Upper lobe of right lung (tissue), 1 donor: Measurements from ENCODE around the gene DBR1. TPM values are rescaled to one million over a fixed set of nuclear protein-coding genes. Genes with fewer than 3 reads are reported as not detected.
"Not testable (repeated sequence)": the region's sequence is repeated elsewhere in the genome, so short reads cannot be mapped to it uniquely, and the experiment has no call there.

Experiments
- ATAC-seq: fragments of 200-7000 bp; cut with Tn5 transposase; one replicate; pipeline ENCODE4 v1.9.1; 2020; ENCODE audit warnings: mild to moderate bottlenecking, moderate library complexity
- DNase-seq: peaks from one replicate; pipeline ENCODE4 v3.0.0-alpha.2; 2020
- H3K27ac ChIP-seq: fragments of 200-600 bp; one replicate; pipeline ENCODE4 v1.8.0; 2022
- H3K27me3 ChIP-seq: fragments of 200-600 bp; one replicate; pipeline ENCODE4 v1.8.0; 2022; ENCODE audit warnings: mild to moderate bottlenecking
- H3K36me3 ChIP-seq: fragments of 200-600 bp; one replicate; pipeline ENCODE4 v1.8.0; 2022
- H3K4me1 ChIP-seq: fragments of 200-600 bp; one replicate; pipeline ENCODE4 v1.8.0; 2022
- H3K4me3 ChIP-seq: fragments of 200-600 bp; one replicate; pipeline ENCODE4 v1.8.0; 2022; ENCODE audit warnings: mild to moderate bottlenecking
- H3K9me3 ChIP-seq: fragments of 200-600 bp; one replicate; pipeline ENCODE4 v1.8.0; 2022
- CTCF ChIP-seq: fragments of 200-600 bp; IDR thresholded peaks from one replicate; pipeline ENCODE4 v1.8.0; 2022; ENCODE audit warnings: antibody characterized with exemption
- intact Hi-C: fragments of 100-400 bp; cut with DNase I; formaldehyde crosslinking; loops from one replicate; pipeline ENCODE4 v1.11.0; 2022
- total RNA-seq: library from RNA; stranded (reverse); fragmentation: NEBNext Ultra II Directional; extraction: Animal tissue kit (Norgen Biotek cat#: 25700); gene quantifications from one replicate; pipeline ENCODE4 v1.2.1, GENCODE V29; 2021
- donor health status: DM: no; HTN: yes; CAD: no; lungs with severe emphysema.

DBR1 gene
- total RNA-seq, 1 donor from 2014 or later: 14.8 TPM

- H3K4me3 ChIP-seq: no peak overlapping the region
- no peaks in the 10 kb centered on the region for H3K27me3 ChIP-seq
- no peak overlapping the region for H3K27ac ChIP-seq
- H3K9me3 ChIP-seq: no peaks in the 10 kb centered on the region
- DNase-seq (no peak), ATAC-seq (no peak)
- peaks cover 97% of the 10 kb centered on the region for H3K36me3 ChIP-seq
- intact Hi-C loops: no loop called here
- no peaks in the 10 kb centered on the region for H3K4me1 ChIP-seq
- TF ChIP-seq CTCF: no peak
These were observed 9.7 kb downstream of the DBR1 start for GRCh38 chr3:138165061-138165460.

GRCh38 chr3:138157743-138158142, 17.0 kb downstream of the DBR1 start:
- Histone ChIP-seq H3K4me1 (no peaks in the 10 kb centered on the region), H3K36me3 (peaks cover 24% of the 10 kb centered on the region), H3K9me3 (no peaks in the 10 kb centered on the region), H3K4me3 (no peak overlapping the region), H3K27me3 (no peaks in the 10 kb centered on the region), H3K27ac (no peak overlapping the region)
- ATAC-seq (no peak), DNase-seq (no peak)
- TF ChIP-seq CTCF: no peak
- intact Hi-C loops: no loop called here

- DNase-seq (no peak), ATAC-seq (no peak)
- H3K36me3 ChIP-seq: no peaks in the 10 kb centered on the region
- H3K4me3 ChIP-seq: no peak overlapping the region
- H3K9me3 ChIP-seq: no peaks in the 10 kb centered on the region
- no peak for TF ChIP-seq CTCF
- H3K27me3 ChIP-seq: no peaks in the 10 kb centered on the region
- H3K27ac ChIP-seq: no peak overlapping the region
- intact Hi-C loops: no loop called here
- H3K4me1 ChIP-seq: no peaks in the 10 kb centered on the region
These were observed 20.2 kb downstream of the DBR1 start for GRCh38 chr3:138154534-138154933.

- Histone ChIP-seq H3K4me1 (no peaks in the 10 kb centered on the region), H3K9me3 (no peaks in the 10 kb centered on the region), H3K27me3 (no peaks in the 10 kb centered on the region), H3K36me3 (no peaks in the 10 kb centered on the region), H3K27ac (no peak overlapping the region), H3K4me3 (no peak overlapping the region)
- no peak for TF ChIP-seq CTCF
- ATAC-seq (peak; percentile 13), DNase-seq (no peak)
- intact Hi-C loops: no loop called here
These were observed 26.2 kb downstream of the DBR1 start for GRCh38 chr3:138148503-138148902.

- H3K36me3 ChIP-seq, H3K4me3 ChIP-seq, ATAC-seq, intact Hi-C loops, H3K27me3 ChIP-seq, DNase-seq, H3K9me3 ChIP-seq, H3K27ac ChIP-seq, H3K4me1 ChIP-seq: not testable (repeated sequence)
These were observed 32.5 kb downstream of the DBR1 start for GRCh38 chr3:138142181-138142580.

- Histone ChIP-seq H3K4me1 (no peaks in the 10 kb centered on the region), H3K9me3 (no peaks in the 10 kb centered on the region), H3K4me3 (no peak overlapping the region), H3K36me3 (no peaks in the 10 kb centered on the region), H3K27ac (no peak overlapping the region), H3K27me3 (no peaks in the 10 kb centered on the region)
- TF ChIP-seq CTCF: no peak
- intact Hi-C loops: no loop called here
- no peak for DNase-seq
- ATAC-seq: no peak
These were observed 33.8 kb downstream of the DBR1 start for GRCh38 chr3:138140940-138141339.
